Esophagus muscularis mucosa (tissue), 4 donors: ENCODE measurements around the gene LRTM2.

Experiments used
- CTCF ChIP-seq, 3 experiments: fragments of 200-600 bp in 2 of 3; fragments of 450-650 bp in 1 of 3; sonication (generic) in 2 of 3; IDR thresholded peaks; one replicate each; pipeline ENCODE4 v1.5.1; 2017 to 2019; ENCODE audit warnings: antibody characterized with exemption in 3 of 3, mild to moderate bottlenecking in 2 of 3, moderate library complexity in 1 of 3
- EP300 ChIP-seq: sonication (generic); formaldehyde crosslinking; IDR thresholded peaks from one replicate; pipeline ENCODE4 v1.6.1; 2017; ENCODE audit warnings: antibody characterized with exemption
- POLR2A ChIP-seq: fragments of 450-650 bp; IDR thresholded peaks from one replicate; pipeline ENCODE4 v1.6.1; 2017; ENCODE audit warnings: antibody characterized with exemption, moderate library complexity, mild to moderate bottlenecking, low read depth
- POLR2AphosphoS5 ChIP-seq, 2 donors: sonication (generic); formaldehyde crosslinking; IDR thresholded peaks; one replicate each; pipeline ENCODE4 v1.6.1; 2017; ENCODE audit warnings: antibody characterized with exemption in 2 of 2

- TF ChIP-seq POLR2A (no peak), CTCF (IDR thresholded peaks at IDR 0.05) (no peak), POLR2AphosphoS5 (IDR thresholded peaks at IDR 0.05) (no peak), EP300 (no peak)
Measured at GRCh38 chr12:1808798-1809480, 11.4 kb upstream of the LRTM2 start.
